Astrocyte of the hippocampus (primary cell): ENCODE data around the gene AVPR1B.

Source experiments
- DNase-seq: peaks from one replicate; pipeline ENCODE4 v3.0.0; 2011; ENCODE audit warnings: low read depth, low spot score

Gene AVPR1B

GRCh38 chr1:206117151-206117948 is at the start of gene AVPR1B:
TSS of gene AVPR1B (minus strand) at chr1:206117388. CDS start at chr1:206116890, 498 bp downstream.
- peak; percentile 71 for DNase-seq

- no peak for DNase-seq
Measured at GRCh38 chr1:206145771-206146290, 28.6 kb upstream of the AVPR1B start.

DNA sequence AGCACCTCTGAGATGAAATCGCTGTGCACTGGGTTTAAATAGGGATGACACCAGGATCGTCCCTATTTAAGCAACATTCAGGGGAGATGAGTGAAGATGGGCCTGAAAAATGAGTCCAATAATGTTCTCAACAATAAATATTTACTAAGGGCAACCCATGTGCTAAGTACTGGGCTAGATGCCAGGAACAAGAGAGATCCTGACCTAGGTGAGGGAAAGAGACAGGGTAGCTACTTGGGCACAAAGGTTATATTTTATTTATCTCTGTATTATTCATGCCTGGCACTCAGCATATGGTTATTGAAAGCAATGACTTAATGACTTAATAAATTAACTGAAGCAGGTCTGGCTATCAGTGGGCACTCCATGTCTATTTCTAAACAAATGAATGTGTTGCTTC is 27.4 kb upstream of the AVPR1B start:
- no peak for DNase-seq

GRCh38 chr1:206143537-206144172 is 26.5 kb upstream of the AVPR1B start:
- no peak for DNase-seq

DNA sequence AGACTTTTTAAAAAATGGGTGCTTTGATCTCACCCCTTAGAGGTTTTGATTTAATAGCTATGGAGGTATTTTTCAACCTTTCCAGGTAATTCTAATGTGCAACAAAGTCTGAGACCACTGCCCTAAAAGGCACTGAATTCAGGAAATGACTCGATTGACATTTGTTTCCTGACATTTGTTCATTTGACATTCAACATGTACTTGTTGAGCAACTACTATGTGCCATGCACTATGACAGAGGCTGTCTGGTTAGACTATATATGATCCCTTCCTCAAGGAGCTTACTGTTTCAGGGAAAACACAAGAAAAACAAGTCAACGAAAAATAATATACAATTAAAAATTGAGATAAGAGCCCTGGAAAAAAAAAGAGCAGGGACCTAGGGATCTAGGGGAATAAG is 25.6 kb upstream of the AVPR1B start:
- no peak for DNase-seq

DNA sequence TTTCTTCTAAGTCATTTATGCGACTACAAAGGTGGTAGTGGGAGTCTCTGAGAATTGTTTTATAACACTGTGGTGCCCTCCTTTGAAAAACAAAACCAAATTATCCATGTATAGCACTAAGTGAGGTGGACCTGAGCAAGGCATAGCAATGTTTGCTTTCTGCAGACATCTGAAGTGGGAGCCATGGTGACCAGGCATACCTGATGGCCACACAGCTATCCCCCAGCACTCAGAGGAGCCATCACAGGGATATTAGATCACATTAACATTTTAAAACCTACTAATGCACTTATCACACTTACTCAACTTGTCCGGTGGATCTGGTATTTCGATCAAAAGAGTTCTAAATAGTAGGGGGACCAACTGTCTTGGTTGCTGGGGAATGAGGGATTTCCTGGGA is 24.8 kb upstream of the AVPR1B start:
- DNase-seq, result no peak

DNA sequence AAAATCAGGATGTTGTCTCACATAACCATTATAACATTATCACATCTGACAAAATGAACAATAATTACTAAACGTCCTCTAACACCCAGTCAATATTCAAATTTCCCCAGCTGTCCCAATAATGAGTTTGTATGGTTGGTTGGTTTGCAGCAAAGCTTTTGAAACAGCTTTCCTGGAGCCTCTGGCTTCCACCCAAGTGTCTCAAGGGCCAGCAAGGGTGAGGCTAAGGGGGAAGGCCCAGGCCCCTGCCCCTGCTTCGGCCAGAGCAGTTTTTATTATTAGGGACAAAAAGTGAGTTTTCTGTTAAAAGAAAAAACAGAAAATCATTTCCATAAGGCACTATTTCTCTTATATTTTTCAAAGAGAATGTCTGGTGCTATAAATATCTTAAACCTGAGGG is 19.1 kb upstream of the AVPR1B start:
- no peak for DNase-seq

DNA sequence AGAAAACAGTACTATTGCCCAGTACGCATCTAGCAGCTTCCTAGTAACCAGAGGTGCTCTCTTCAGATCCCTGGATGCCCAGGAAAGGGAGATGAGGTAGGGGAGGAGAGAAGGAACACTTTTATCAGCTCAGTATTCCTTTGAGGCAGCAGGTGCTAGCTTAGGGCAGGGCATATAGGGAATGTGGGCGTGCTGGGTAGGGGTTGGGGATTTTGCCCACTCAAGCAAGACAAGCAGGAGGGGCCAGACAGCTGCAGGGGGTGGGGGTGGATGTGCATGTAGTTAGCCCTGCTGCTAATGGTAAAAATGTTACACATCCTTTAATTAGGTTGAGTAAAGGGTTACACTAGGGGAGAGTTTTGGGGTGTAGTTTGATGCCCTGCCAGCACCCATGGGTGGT is 18.1 kb upstream of the AVPR1B start:
- no peak for DNase-seq

- DNase-seq, result no peak
Measured at GRCh38 chr1:206133751-206134415, 16.7 kb upstream of the AVPR1B start.

GRCh38 chr1:206131037-206131436 is 13.8 kb upstream of the AVPR1B start:
- no peak for DNase-seq

GRCh38 chr1:206128196-206128595 is 11.0 kb upstream of the AVPR1B start:
- no peak for DNase-seq

GRCh38 chr1:206127336-206127735 is 10.1 kb upstream of the AVPR1B start:
- DNase-seq, result no peak

GRCh38 chr1:206125346-206125745 is 8.2 kb upstream of the AVPR1B start:
- no peak for DNase-seq

DNA sequence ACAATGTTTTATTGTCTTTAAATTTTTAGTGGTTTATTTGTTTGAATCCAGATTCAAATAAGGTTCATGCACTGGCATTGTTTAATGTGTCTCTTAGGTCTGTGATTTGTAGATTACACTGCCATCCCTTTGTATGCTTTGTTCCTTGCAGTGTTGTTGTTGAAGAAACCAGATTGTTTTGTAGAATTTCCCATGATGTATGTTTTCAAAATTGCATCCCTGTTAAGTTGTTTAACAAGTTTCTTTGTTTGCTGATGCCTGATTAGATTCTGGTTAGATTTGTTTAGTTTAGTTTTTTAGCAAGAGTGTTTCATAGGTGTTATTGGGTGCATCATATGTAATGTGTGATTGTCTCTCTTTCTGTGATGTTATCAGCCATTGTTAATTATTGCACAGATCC is 5.5 kb upstream of the AVPR1B start:
- DNase-seq, result no peak

DNA sequence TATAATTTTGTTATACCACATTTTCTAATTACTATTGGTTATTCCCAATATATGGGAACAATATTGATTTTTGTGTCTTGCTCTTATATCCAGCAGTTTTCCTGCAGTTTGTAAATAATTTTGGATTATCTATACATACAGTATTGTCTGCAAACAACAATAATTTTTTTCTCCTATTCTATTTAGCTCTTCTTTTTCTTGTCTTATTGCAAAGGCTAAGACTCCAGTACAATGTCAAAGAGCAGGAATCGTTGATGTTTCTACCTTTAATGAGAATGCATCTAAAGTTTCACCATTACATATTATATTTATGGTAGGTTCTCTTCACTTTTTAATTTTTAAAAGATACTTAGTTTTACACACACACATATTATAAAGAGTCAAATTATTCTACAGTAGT is 4.1 kb upstream of the AVPR1B start:
- no peak for DNase-seq

DNA sequence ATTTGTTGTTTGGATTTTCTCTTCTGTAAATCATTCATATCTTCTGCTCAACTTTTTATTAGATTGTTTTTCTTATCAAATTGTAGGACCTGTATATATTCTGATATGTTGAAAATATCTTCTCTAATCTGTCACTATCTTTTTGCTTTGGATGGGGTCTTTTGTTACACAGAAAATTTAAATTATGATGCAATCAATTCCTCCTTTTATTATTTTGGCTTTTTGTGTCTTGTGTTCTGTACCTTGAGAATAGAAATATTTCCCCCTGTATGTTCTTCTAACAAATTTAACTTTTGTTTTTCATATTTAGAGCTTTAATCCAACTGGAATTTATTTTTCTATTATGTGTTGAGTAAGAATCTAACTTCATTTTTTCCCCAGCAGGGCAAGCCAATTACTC is 3.2 kb upstream of the AVPR1B start:
- no peak for DNase-seq

DNA sequence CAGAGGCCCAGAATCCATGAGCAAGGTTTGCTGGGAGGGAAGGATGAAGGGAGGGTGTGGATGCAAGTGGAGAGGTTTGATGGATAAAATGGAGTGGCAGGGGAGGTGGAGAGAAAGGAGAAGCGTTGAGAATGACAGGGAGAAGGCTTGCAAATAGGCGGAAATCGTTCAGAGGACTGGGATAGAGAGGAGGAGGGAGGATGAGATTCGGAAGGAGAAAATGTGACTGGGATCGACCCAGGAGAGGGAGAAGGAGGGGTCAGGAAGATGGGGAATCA is 376 bp downstream of the AVPR1B start:
- DNase-seq, result no peak

GRCh38 chr1:206116191-206116872 is 856 bp downstream of the AVPR1B start:
- no peak for DNase-seq

DNA sequence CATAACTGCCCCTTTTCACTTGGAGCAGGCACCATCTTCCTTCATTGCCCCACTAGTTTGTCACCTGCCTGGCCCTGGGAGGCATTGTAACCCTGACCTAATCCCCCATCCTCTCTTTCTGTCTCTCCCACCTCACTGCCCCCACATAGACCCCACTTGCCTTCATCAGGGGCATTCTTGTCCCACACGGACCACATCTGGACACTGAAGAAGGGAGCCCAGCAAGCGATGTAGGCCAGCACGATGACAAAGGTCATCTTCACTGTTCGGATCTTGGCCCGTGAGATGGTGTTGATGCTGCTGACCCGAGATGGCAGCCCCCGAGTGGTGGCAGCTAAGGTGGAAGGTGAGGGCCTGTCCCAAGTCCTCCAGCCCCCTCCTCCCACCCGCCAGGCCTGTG is 1.4 kb downstream of the AVPR1B start:
- no peak for DNase-seq

- DNase-seq, result no peak
Measured at GRCh38 chr1:206114692-206115640, 2.2 kb downstream of the AVPR1B start.
